ENCODE data around the gene FHIT.

GRCh38 chr3:61264281-61264680 is 13.0 kb upstream of the FHIT start:
- TF ChIP-seq CTCF (IDR thresholded peaks at IDR 0.05; ENCODE audit: insufficient read depth, low read length, poor library complexity, severe bottlenecking) (no peak), EZH2phosphoT487 (conservative IDR thresholded peaks at IDR 0.05; ENCODE audit: low read length) (no peak)
